Measurements from ENCODE around the gene VPS41. TPM values are rescaled to one million over a fixed set of nuclear protein-coding genes. Genes with fewer than 3 reads are reported as not detected.

VPS41 gene
- total RNA-seq, 1 donor from 2014 or later = 95.5 TPM

GRCh38 chr7:38677981-38678697 lies 230.9 kb downstream of the VPS41 start:
- H3K27me3 Mint-ChIP-seq = peaks cover 5% of the 10 kb centered on the region
- TF ChIP-seq CTCF (conservative IDR thresholded peaks at IDR 0.05) = no peak
- no peaks in the 10 kb centered on the region for H3K9me3 Mint-ChIP-seq
- H3K36me3 Mint-ChIP-seq = no peaks in the 10 kb centered on the region
- DNase-seq (ENCODE audit: extremely low spot score, unreplicated experiment) = no peak
- no peak overlapping the region for H3K4me3 Mint-ChIP-seq
- no peak overlapping the region for H3K27ac Mint-ChIP-seq
- peaks cover 14% of the 10 kb centered on the region for H3K4me1 Mint-ChIP-seq (ENCODE audit: unreplicated experiment)

- peaks cover 9% of the 10 kb centered on the region for H3K27me3 Mint-ChIP-seq
- H3K4me3 Mint-ChIP-seq = no peak overlapping the region
- H3K36me3 Mint-ChIP-seq = no peaks in the 10 kb centered on the region
- no peaks in the 10 kb centered on the region for H3K4me1 Mint-ChIP-seq (ENCODE audit: unreplicated experiment)
- H3K27ac Mint-ChIP-seq = no peak overlapping the region
- no peak for TF ChIP-seq CTCF (conservative IDR thresholded peaks at IDR 0.05)
- DNase-seq (ENCODE audit: extremely low spot score, unreplicated experiment) = no peak
- H3K9me3 Mint-ChIP-seq = no peaks in the 10 kb centered on the region
Observed at GRCh38 chr7:38675494-38676106, 233.4 kb downstream of the VPS41 start.

GRCh38 chr7:38674513-38674912 lies 234.5 kb downstream of the VPS41 start:
- Mint-ChIP-seq H3K27me3 (peaks cover 7% of the 10 kb centered on the region), H3K4me3 (no peak overlapping the region), H3K9me3 (no peaks in the 10 kb centered on the region), H3K27ac (no peak overlapping the region), H3K4me1 (ENCODE audit: unreplicated experiment) (no peaks in the 10 kb centered on the region), H3K36me3 (no peaks in the 10 kb centered on the region)
- DNase-seq (ENCODE audit: extremely low spot score, unreplicated experiment) = no peak
- no peak for TF ChIP-seq CTCF (conservative IDR thresholded peaks at IDR 0.05)

GRCh38 chr7:38673795-38674194 lies 235.2 kb downstream of the VPS41 start:
- Mint-ChIP-seq H3K9me3 (no peaks in the 10 kb centered on the region), H3K4me3 (no peak overlapping the region), H3K36me3 (no peaks in the 10 kb centered on the region), H3K27me3 (peaks cover 7% of the 10 kb centered on the region), H3K27ac (no peak overlapping the region), H3K4me1 (ENCODE audit: unreplicated experiment) (no peaks in the 10 kb centered on the region)
- no peak for TF ChIP-seq CTCF (conservative IDR thresholded peaks at IDR 0.05)
- DNase-seq (ENCODE audit: extremely low spot score, unreplicated experiment) = no peak

Other genes starting within 250 kb of the VPS41 start
- gene POU6F2, start 68.7 kb upstream of the VPS41 start, total RNA-seq (ENCODE audit: low replicate concordance) = 1.4 and 2.0 TPM in 2 replicates

Data from type B pancreatic cell (in vitro differentiated cells).